Naive thymus-derived CD4-positive, alpha-beta T cell (primary cell): ENCODE data around the gene NANOS2. TPM values are rescaled to one million over a fixed set of nuclear protein-coding genes. Genes with fewer than 3 reads are reported as not detected.

Source experiments
- polyA plus RNA-seq, 2 donors: library from polyadenylated mRNA; unstranded; fragments of 300-500 nt; fragmentation: Illumina TruSeq; gene quantifications; one replicate each; pipeline ENCODE4 v1.2.3, GENCODE V29; 2021
- total RNA-seq, 6 experiments: library from RNA in 5 of 6; stranded (reverse) in 5 of 6; gene quantifications; 1 replicate in 5 of 6; 2 replicates in 1 of 6; pipeline ENCODE4 v1.2.3 and lab custom pipeline; 2021 to 2026

Gene NANOS2
- total and polyA plus RNA-seq, 7 experiments from 2014 or later = not detected

Other genes with a start within 250 kb of the NANOS2 start
- 1 to 10 TPM; 4.6 to 7.4 (median 6.0) TPM for gene GIPR, start 246.6 kb downstream of the NANOS2 start, total RNA-seq
- gene GIPR, start 246.6 kb downstream of the NANOS2 start, polyA plus RNA-seq = under 1 TPM in 1 of 2 donors, not detected in 1; 0.15 TPM
- 100 to 1,000 TPM; 301 to 537 (median 405) TPM for gene SNRPD2, start 222.8 kb downstream of the NANOS2 start, total RNA-seq
- gene SNRPD2, start 222.8 kb downstream of the NANOS2 start, polyA plus RNA-seq = 1,000 to 10,000 TPM; 1,209 to 1,262 TPM
- 1 to 10 TPM; 6.1 to 8.9 (median 7.9) TPM for gene QPCTL, start 222.1 kb downstream of the NANOS2 start, total RNA-seq
- gene QPCTL, start 222.1 kb downstream of the NANOS2 start, polyA plus RNA-seq = 1 to 10 TPM; 1.2 to 1.9 TPM
- gene FBXO46, start 183.9 kb downstream of the NANOS2 start, total RNA-seq = 10 to 100 TPM; 21.2 to 52.9 (median 36.6) TPM
- gene FBXO46, start 183.9 kb downstream of the NANOS2 start, polyA plus RNA-seq = 10 to 100 TPM; 11.1 to 17.5 TPM
- gene MEIOSIN, start 181.3 kb downstream of the NANOS2 start, total RNA-seq = not detected
- gene MEIOSIN, start 181.3 kb downstream of the NANOS2 start, polyA plus RNA-seq = not detected
- gene SIX5, start 145.5 kb downstream of the NANOS2 start, total RNA-seq = 1 to 10 TPM in 4 of 5 experiments, under 1 TPM in 1; 0.92 to 2.3 (median 1.1) TPM
- under 1 TPM; 0.15 to 0.17 TPM for gene SIX5, start 145.5 kb downstream of the NANOS2 start, polyA plus RNA-seq
- gene DMPK, start 132.3 kb downstream of the NANOS2 start, total RNA-seq = 10 to 100 TPM; 15.0 to 33.9 (median 25.2) TPM
- 1 to 10 TPM in 1 of 2 donors, under 1 TPM in 1; 0.20 to 1.8 TPM for gene DMPK, start 132.3 kb downstream of the NANOS2 start, polyA plus RNA-seq
- 10 to 100 TPM; 18.7 to 43.2 (median 35.4) TPM for gene DMWD, start 121.9 kb downstream of the NANOS2 start, total RNA-seq
- 1 to 10 TPM; 3.7 to 7.2 TPM for gene DMWD, start 121.9 kb downstream of the NANOS2 start, polyA plus RNA-seq
- gene RSPH6A, start 99.5 kb downstream of the NANOS2 start, total RNA-seq = under 1 TPM; 0.20 to 0.78 (median 0.56) TPM
- gene RSPH6A, start 99.5 kb downstream of the NANOS2 start, polyA plus RNA-seq = not detected
- 100 to 1,000 TPM in 1 of 5 experiments, 10 to 100 TPM in 4; 81.3 to 110 (median 96.4) TPM for gene SYMPK, start 51.6 kb downstream of the NANOS2 start, total RNA-seq
- gene SYMPK, start 51.6 kb downstream of the NANOS2 start, polyA plus RNA-seq = 10 to 100 TPM in 1 of 2 donors, 1 to 10 TPM in 1; 9.9 to 22.7 TPM
- not detected for gene FOXA3, start 50.5 kb downstream of the NANOS2 start, total RNA-seq
- not detected for gene FOXA3, start 50.5 kb downstream of the NANOS2 start, polyA plus RNA-seq
- gene IRF2BP1, start 28.6 kb downstream of the NANOS2 start, total RNA-seq = 10 to 100 TPM; 16.4 to 38.7 (median 26.5) TPM
- gene IRF2BP1, start 28.6 kb downstream of the NANOS2 start, polyA plus RNA-seq = 10 to 100 TPM in 1 of 2 donors, 1 to 10 TPM in 1; 6.2 to 11.6 TPM
- gene MYPOP, start 12.2 kb downstream of the NANOS2 start, total RNA-seq = 10 to 100 TPM in 3 of 5 experiments, 1 to 10 TPM in 2; 7.0 to 14.5 (median 11.2) TPM
- under 1 TPM; 0.15 to 0.40 TPM for gene MYPOP, start 12.2 kb downstream of the NANOS2 start, polyA plus RNA-seq
- under 1 TPM in 1 of 5 experiments, not detected in 4; 0.19 TPM for gene NOVA2, start 59.1 kb upstream of the NANOS2 start, total RNA-seq
- not detected for gene NOVA2, start 59.1 kb upstream of the NANOS2 start, polyA plus RNA-seq
- 10 to 100 TPM; 15.5 to 35.8 (median 25.3) TPM for gene CCDC61, start 80.7 kb upstream of the NANOS2 start, total RNA-seq
- 10 to 100 TPM; 10.1 to 12.9 TPM for gene CCDC61, start 80.7 kb upstream of the NANOS2 start, polyA plus RNA-seq
- not detected for gene PGLYRP1, start 108.3 kb upstream of the NANOS2 start, total RNA-seq
- gene PGLYRP1, start 108.3 kb upstream of the NANOS2 start, polyA plus RNA-seq = not detected
- gene IGFL4, start 126.2 kb upstream of the NANOS2 start, total RNA-seq = not detected
- gene IGFL4, start 126.2 kb upstream of the NANOS2 start, polyA plus RNA-seq = not detected
- gene IGFL3, start 209.9 kb upstream of the NANOS2 start, total RNA-seq = not detected
- not detected for gene IGFL3, start 209.9 kb upstream of the NANOS2 start, polyA plus RNA-seq
- gene IGFL2, start 233.5 kb upstream of the NANOS2 start, total RNA-seq = under 1 TPM in 1 of 5 experiments, not detected in 4; 0.48 TPM
- gene IGFL2, start 233.5 kb upstream of the NANOS2 start, polyA plus RNA-seq = not detected